CD1c-positive myeloid dendritic cell (primary cell): ENCODE results near the gene CMTM2.
A peak's percentile ranks its signal among the peaks of the same experiment; 100 is the strongest.

ENCODE experiments used
- DNase-seq: peaks from one replicate; pipeline ENCODE4 v3.0.0-alpha.2; 2016; ENCODE audit errors: extremely low spot score

CMTM2 gene

GRCh38 chr16:66578651-66579531, at the start of gene CMTM2:
TSS of gene CMTM2 (plus strand) at chr16:66579463. CDS start at chr16:66579608, 145 bp downstream.
- no peak for DNase-seq

GRCh38 chr16:66529475-66529874, 49.8 kb upstream of the CMTM2 start:
- DNase-seq, result no peak

GRCh38 chr16:66534376-66534799, 44.9 kb upstream of the CMTM2 start:
- no peak for DNase-seq

- DNase-seq, result no peak
Measured at GRCh38 chr16:66536525-66536924, 42.7 kb upstream of the CMTM2 start.

- no peak for DNase-seq
Measured at GRCh38 chr16:66537236-66537635, 42.0 kb upstream of the CMTM2 start.

- DNase-seq, result no peak
Measured at GRCh38 chr16:66538910-66539309, 40.4 kb upstream of the CMTM2 start.

- DNase-seq, result no peak
Measured at GRCh38 chr16:66539623-66540469, 39.4 kb upstream of the CMTM2 start.

GRCh38 chr16:66541388-66542355, 37.6 kb upstream of the CMTM2 start:
- DNase-seq, result no peak

- DNase-seq, result no peak
Measured at GRCh38 chr16:66542396-66542795, 36.9 kb upstream of the CMTM2 start.

- no peak for DNase-seq
Measured at GRCh38 chr16:66543541-66543940, 35.7 kb upstream of the CMTM2 start.

- DNase-seq, result peak; percentile 57
Measured at GRCh38 chr16:66544016-66544757, 35.1 kb upstream of the CMTM2 start.

GRCh38 chr16:66547101-66547989, 31.9 kb upstream of the CMTM2 start:
- no peak for DNase-seq

- DNase-seq, result peak; percentile 29
Measured at GRCh38 chr16:66548068-66548467, 31.2 kb upstream of the CMTM2 start.

GRCh38 chr16:66548868-66549267, 30.4 kb upstream of the CMTM2 start:
- DNase-seq, result no peak

GRCh38 chr16:66549284-66550131, 29.8 kb upstream of the CMTM2 start, which contains the start of gene TK2:
TSS of gene TK2 (minus strand) at chr16:66550122. CDS start at chr16:66550061, 61 bp downstream.
- peak; percentile 65 for DNase-seq

- DNase-seq, result peak; percentile 77
Measured at GRCh38 chr16:66551348-66551759, 27.9 kb upstream of the CMTM2 start.

GRCh38 chr16:66551788-66552285, 27.4 kb upstream of the CMTM2 start:
- DNase-seq, result peak; percentile 20
